T1000 (cell line): ENCODE data around the gene PUS7L.
"Not testable (repeated sequence)": the region's sequence is repeated elsewhere in the genome, so short reads cannot be mapped to it uniquely, and the experiment has no call there.

Experiments used
- DNase-seq: peaks from one replicate; lab custom pipeline; 2025; ENCODE audit warnings: mixed read lengths; lab: John Stamatoyannopoulos, UW

PUS7L gene

GRCh38 chr12:43750814-43751213 is 7.8 kb downstream of the PUS7L start:
- DNase-seq = no peak

GRCh38 chr12:43749016-43749415 is 9.6 kb downstream of the PUS7L start:
- no peak for DNase-seq

DNA sequence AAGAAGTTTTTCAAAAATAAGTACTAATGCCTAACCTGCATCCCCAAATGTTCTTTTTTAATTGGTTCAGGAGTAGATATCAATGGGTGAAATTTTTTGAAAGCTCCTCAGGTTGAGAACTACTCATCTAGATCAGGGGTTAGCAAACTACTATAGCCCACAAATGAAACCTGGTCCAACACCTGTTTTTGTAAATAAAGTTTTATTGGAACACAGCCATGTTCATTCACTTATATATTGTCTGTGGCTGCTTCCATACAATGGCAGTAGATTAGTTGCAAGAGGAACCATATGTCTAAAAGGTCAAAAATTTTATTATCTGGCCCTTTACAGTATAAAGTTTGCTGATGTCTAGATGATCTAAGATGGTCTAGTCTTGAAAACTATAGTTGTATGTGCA is 13.8 kb downstream of the PUS7L start:
- DNase-seq = no peak

DNA sequence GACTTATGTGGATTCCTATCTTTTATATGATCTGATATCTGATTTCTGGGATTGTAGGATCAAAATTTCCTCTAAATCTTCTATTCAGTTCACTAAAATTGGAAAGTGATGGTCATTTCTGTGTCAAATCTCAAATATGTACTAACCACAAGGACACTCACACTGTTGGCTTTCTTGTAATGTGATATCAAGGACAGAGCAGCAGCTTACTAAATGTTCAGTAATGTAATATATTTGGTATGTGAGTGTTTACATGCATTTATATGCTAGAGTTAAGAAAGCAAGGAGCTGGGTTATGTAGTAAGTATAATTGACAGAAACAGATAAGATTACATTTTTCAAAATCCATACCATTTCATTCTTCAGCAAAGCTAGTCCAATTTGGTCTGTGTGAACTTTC is 16.5 kb downstream of the PUS7L start:
- no peak for DNase-seq

GRCh38 chr12:43740511-43741100 is 18.0 kb downstream of the PUS7L start:
- no peak for DNase-seq

DNA sequence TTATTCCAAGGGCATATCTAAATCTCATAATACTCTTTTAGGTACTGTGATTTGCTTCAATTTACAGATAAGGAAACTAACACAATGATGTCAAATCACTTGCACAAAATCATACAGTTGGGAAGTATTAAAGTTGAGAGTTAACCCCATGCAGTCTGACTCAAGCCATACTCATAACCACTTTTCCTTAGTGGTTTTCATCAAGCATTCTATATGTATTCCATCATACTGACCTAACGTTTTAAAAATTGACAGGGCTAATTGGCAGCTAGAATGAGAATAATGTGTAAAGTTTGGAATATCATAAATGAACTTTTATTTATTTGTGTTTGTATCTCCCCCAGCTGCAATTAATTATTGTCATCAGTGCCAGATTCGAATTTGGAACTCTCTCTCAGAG is 20.9 kb downstream of the PUS7L start:
- no peak for DNase-seq

DNA sequence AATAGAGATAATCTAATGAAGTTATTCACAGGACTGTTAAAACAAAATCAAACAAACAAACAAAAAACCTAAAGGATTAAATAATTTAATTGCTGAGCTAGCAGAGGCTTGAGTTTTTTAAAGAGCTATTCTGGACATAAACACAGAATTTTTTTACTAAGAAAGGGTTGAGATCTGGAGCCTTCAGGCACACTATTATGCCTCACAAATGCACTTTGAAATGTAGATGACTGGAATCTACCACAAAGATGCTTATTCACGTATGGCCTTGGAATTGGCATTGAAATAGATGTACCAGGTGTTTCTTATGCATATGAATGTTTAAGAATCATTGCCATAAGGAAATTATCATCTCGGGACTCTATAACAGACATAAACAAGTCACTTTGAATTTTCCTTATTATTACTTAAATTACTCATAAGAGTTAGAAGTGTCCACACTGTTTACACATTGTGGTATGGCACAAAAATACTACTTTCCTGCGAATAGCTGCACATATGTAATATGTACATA is 21.6 kb downstream of the PUS7L start:
- no peak for DNase-seq

GRCh38 chr12:43733687-43734086 is 24.9 kb downstream of the PUS7L start:
- DNase-seq = no peak

DNA sequence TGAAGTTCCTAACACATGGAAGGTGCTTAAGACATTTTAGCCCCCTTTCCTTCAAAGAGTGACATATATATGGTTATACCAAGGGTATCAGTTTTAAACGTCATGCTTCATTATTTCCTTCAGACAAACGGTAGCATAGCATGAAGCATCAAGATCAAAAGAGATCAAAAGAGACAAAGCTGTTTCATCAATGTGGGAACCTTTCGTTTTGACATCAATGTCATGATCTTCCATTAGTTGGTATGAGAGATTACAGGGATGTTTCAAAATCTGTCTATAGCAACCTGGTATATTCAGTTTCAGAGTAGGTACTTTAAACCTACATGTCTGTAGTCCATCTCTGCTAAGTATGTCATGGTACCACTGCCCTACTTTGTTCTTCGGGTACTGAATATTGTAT is 28.3 kb downstream of the PUS7L start:
- no peak for DNase-seq

GRCh38 chr12:43728698-43729097 is 29.9 kb downstream of the PUS7L start:
- DNase-seq = no peak

- DNase-seq = no peak
Measured at GRCh38 chr12:43728117-43728516, 30.5 kb downstream of the PUS7L start.

GRCh38 chr12:43723134-43723533 is 35.5 kb downstream of the PUS7L start:
- DNase-seq = no peak

DNA sequence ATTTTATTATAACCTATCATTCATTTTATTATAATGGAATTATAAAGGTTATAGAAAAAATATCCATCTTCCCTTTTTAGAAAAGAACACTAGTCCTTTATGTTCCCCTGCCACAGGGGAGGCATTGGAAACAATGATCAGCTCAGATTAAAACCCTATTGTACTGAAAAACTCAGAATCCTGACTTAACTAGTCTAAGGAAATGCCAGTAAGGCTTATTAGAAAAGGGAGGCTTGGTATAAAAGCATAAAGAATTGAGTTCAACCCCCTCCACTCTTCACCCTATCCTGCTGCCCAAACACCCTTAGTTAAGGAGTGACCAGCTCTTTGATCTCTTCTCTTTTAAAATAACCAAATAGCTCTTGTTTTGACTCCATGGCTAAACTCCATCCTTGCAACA is 36.0 kb downstream of the PUS7L start:
- DNase-seq = no peak

- no peak for DNase-seq
Measured at GRCh38 chr12:43711348-43711747, 47.2 kb downstream of the PUS7L start.

DNA sequence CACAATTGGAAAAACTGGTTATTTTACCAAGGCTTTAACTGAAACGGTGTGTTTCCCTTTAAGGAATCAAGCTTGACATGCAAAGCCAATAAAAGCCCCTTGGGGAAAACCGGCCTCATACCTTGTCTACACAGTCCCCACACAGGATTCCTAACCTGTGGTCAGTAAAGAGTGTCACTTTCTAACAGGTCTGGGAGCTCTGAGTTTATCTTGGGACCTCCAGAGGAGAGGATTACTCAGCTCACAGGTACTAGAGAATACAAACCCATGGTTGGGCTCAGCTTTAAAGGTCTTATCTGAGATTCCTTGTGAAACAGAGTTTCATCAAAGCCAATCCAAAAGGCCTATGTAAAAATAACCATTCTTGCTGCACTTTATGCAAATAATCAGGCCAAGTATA is 54.8 kb downstream of the PUS7L start:
- not testable (repeated sequence) for DNase-seq

DNA sequence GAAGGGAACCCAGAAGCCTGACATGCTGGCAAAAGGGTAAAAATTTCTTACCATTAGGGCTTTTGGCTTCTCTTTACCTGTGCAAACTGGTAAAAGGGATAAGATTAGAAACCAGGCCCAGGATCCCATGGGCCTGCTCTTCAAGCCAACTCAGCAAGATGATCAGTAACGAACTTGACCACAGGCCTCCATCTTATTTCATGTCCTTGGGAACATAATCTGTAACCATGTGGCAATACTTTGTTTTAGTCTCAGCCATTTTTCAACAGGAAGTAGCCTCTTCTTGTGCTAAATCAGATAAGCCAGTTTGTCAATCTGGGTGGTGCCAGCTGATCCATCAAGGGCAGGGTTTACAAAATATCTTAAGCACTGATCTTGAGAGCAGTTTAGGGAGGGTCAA is 57.4 kb downstream of the PUS7L start:
- not testable (repeated sequence) for DNase-seq

DNA sequence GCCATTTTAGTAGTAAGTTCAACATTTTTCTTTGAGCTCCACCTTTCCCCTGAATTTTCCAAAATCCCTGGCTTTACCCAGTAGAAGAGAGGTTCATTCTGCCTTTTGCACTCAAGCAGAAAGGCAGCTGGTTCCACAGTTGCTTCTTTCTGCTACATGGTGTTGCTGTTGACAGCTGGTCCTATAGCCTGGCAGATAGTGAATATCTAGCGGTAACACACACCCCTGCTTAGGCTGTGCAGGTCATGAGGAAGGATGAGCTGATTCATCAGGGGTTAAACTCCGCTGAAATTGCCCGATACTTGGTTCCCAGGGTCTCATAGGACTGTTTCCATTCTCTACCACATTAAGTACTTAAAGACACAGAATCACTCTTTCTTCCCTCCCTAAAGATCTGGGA is 62.4 kb downstream of the PUS7L start:
- DNase-seq = no peak

DNA sequence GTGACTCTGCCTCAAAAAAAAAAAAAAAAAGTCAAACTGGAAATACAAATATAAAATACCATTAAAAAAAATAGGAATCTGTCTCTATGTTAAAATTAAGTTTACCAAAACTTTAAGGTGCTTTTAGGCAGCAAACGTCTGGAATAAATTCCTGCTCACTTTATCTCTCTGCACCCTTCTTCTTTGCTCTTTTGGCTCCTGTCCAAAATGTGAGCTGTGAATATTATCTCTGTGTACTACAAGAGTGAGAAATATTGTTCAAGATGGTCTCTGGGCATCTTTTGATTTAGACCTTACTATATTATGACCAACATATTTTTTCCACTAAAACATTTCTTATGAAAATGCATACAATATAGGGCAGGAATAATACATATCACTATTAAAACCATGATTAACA is 63.7 kb downstream of the PUS7L start:
- DNase-seq = no peak

GRCh38 chr12:43692064-43692463 is 66.5 kb downstream of the PUS7L start:
- no peak for DNase-seq

GRCh38 chr12:43685491-43685890 is 73.1 kb downstream of the PUS7L start:
- not testable (repeated sequence) for DNase-seq

DNA sequence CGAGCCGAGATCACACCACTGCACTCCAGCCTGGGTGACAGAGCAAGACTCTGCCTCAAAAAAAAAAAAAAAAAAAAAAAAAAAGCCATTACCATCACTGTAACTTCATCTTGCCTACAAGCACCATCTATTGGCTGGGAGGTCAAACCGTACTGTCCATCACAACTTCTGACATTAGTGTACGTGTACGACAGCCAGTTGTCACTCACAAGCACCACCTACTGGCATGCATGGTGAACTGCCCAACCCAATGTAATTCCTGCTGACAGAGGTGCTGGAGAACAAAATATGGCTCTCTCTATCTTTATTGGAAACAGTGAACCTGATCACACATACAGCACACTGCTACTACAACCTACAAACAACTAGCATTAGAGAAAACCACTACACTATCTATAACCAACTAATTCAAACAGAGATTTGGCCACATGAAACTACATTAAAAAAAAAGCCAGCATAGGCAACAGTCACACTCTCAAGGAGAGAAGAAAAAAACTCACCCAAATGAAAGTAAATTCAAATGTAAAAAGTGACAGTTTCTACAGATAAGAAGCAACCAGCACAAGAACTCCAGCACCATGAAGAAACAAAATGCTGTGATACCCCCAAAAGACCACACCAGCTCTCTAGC is 82.3 kb downstream of the PUS7L start:
- no peak for DNase-seq

- DNase-seq = no peak
Measured at GRCh38 chr12:43675048-43675904, 83.3 kb downstream of the PUS7L start.

- no peak for DNase-seq
Measured at GRCh38 chr12:43669373-43669772, 89.2 kb downstream of the PUS7L start.
